GM21526 (cell line): ENCODE data around the gene GABRG3.
"Not testable (repeated sequence)": the region's sequence is repeated elsewhere in the genome, so short reads cannot be mapped to it uniquely, and the experiment has no call there.

ENCODE experiments used
- ATAC-seq: cut with Tn5 transposase; IDR thresholded peaks from one replicate; pipeline ENCODE4 v1.9.1; 2021; ENCODE audit warnings: moderate library complexity; ENCODE audit not compliant: unreplicated experiment, low FRiP score

The GABRG3 gene

DNA sequence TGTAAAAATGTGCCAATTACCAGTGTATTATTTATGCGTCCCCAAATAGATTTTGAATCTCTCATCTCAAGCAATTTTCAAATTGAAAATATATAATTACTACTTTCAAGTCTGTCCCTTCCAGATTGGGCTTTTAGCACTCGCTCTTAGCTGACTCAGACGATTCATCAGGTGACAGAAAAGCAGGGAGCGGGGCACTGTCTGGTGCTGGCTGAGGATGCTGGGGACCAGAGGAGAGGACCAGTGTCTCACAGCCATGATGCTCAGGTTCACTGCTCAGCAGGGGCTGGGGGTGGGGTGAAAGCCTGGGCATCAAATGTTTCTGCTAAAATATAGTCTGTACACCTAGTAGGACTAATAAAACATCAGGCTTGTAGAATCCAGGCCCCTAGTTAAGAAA, 199.9 kb downstream of the GABRG3 start:
- no peak for ATAC-seq

GRCh38 chr15:27172821-27173220, 201.8 kb downstream of the GABRG3 start:
- no peak for ATAC-seq

- ATAC-seq: no peak
Measured at GRCh38 chr15:27175472-27176153, 204.6 kb downstream of the GABRG3 start.

- no peak for ATAC-seq
Measured at GRCh38 chr15:27176785-27177406, 205.9 kb downstream of the GABRG3 start.

GRCh38 chr15:27179789-27180188, 208.8 kb downstream of the GABRG3 start:
- no peak for ATAC-seq

DNA sequence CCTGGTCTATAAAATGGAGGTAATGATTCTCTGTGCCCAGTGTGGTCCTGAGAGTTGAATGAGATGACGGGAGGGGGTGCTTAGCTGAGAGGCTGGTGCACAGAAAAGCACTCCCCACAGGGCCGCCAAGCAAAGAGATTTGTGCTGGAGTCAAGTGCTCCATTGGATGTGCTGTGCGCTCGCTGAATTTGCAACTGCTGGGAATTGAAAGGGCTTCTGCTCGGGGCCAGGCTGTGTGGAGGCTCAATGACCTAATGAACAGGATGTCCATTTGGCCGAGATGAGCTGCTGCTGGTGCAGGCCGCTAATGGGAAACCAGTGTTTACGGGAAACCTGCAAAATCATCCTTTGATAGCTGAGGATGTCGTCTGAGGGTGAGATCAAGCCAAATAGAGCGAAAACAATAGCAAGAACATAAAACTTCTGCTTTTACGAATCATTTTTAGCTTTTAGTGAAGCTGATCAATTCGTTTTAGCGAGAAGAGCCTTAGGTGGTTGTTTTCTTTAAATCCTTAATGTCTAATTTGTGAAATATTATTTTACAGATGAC, 211.7 kb downstream of the GABRG3 start:
- ATAC-seq: no peak

DNA sequence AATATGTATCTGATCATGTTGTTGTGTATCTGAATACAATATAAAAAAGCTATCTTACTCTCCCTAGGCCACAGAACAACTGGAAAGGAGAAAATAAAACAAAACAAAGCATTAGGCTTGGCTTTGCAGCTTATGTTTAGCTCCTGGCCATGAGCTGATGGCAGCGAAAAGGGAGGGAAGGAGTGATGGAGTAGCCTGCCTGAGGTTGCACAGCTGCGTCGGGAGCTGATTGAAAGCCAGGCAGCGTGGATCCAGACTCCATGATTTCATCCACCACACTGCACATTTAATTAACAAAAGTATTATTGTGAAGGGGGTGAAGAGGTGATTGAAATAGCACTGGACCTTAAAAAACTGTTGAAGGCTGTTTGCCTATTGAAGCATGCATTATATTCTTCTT, 212.2 kb downstream of the GABRG3 start:
- no peak for ATAC-seq

- not testable (repeated sequence) for ATAC-seq
Measured at GRCh38 chr15:27191515-27191914, 220.5 kb downstream of the GABRG3 start.

GRCh38 chr15:27196691-27197090, 225.7 kb downstream of the GABRG3 start:
- no peak for ATAC-seq

DNA sequence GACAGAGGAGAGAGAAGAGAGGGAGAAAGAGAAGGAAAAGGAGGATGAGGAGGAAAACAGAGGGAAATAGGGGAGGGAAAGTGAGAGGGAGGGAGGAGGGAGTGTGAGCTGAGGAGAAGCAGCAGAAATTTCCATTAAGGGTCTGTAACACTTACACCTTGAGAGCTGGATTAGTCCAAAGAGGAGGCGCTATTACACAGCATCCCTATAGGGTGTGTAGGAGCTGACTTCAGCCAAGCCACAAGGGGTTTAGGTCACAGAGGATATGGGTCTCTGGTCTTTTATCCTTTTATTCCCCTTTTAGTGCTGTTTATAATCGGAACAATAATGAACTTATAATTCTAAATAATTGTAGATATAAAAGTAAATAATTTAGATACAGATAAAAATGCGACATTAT, 230.4 kb downstream of the GABRG3 start:
- no peak for ATAC-seq

DNA sequence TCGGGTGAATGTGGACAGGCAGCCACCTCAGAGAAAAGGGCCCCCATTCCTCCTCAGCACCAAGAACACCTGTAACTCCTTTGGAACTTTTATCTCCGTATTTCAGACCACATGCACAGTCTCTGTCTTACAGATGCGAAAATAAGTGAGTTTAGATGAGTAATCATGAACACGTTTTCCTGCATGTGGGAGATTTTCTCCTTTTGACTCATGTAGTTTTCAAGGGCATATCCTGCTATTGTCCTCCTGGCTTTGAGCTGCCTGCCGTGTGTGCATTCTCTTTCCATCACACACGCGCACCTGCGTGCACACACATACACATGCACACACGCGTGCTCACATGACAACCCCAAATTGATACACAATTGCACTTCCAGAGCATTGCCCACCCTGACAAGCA, 239.2 kb downstream of the GABRG3 start:
- ATAC-seq: no peak

GRCh38 chr15:27214032-27214431, 243.1 kb downstream of the GABRG3 start:
- ATAC-seq: no peak

DNA sequence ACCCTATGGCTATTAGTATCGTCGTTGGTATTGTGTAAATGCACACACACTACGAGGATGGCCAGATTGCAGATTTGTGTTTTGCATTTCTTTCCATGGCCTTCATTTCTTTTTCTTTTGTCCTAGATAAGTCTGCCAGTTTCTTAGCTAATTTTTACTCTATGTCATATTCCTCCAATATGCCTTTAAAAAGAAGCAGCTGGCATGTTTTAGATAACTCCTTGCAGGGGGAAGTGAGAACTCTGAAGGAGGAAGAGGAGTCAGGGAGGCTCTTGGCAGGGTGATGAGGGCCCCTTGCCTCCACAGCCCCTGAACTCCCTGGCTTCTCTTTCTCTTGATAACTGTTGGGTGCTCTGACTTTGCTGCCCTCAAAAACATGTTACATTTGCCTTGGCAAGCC, 244.0 kb downstream of the GABRG3 start:
- ATAC-seq: no peak

GRCh38 chr15:27218426-27218825, 247.4 kb downstream of the GABRG3 start:
- no peak for ATAC-seq

GRCh38 chr15:27219636-27220035, 248.7 kb downstream of the GABRG3 start:
- no peak for ATAC-seq

- no peak for ATAC-seq
Measured at GRCh38 chr15:27220199-27220598, 249.2 kb downstream of the GABRG3 start.

DNA sequence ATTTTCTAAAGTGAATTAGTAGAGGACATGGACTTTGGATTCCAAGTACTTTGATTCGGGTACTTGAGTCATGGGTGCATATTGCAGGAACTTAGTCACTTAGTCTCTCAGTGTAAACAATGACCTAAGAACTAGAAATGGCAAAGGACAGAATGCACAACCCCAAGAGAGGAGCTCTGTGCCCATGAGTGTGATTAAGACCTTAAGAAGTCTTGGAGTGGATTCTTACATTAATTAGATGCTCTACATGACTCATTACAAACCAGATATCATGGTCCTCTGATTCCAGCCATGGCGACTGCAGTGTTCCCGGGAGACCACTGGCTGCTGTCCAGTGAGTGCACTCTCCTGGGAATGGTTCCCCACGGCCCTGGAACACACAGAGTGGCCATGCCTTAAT, 251.5 kb downstream of the GABRG3 start:
- no peak for ATAC-seq

DNA sequence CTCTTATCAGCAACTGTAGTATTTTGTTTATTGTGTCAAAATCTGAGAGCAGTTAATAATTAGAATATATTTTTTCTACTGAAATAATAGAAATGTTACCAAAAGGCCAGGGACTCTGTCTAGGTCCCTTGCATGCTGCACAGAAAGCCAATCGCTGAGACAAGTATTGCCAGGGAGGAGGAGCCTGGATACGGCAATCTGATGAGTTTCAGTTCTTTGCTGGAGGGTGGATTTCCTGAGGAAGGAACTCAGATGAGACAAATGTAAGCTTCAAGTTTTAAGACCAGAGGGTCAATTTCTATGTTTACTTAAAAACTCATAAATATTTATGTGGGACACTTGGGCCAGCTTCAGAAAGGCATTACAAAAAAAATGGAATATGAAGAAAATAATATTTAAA, 252.2 kb downstream of the GABRG3 start:
- no peak for ATAC-seq

DNA sequence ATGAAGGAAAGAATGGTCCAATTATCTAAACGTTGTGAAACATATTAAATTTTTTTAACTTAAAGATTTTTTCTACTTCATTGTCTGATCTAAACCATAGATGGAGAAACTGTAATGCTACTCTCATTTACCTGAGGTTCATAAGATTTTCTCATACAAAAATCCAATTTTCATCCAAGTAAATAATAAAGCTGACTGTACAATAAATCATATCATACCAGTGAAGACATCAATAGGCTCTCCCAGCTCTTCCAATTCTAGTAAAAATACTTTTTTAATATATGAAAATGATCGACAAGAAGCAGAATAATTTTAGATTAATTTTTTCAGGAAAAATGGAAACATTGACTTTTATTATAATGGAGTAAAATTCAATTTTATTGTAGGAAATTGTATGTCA, 260.8 kb downstream of the GABRG3 start:
- ATAC-seq: no peak

DNA sequence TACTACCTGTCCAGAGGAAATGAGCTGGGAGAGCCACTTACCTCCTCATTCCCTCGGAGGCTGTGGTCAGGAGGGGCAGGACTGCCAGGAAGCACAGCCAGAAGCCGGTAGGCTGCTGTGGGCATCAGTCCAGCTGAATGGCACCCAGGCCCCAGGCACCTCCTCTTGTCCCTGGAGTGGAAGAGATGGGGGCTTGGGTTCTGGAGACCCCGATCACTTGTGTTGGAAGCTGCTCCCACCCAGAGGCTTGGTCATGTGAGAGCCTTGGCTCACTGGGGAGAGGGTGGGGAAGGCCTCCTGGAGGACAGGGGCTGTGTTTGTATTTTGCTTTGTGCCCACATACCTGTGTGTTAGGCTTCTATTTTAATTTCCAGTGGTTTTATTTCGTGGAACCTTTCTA, 261.9 kb downstream of the GABRG3 start:
- ATAC-seq: no peak

GRCh38 chr15:27234593-27234992, 263.6 kb downstream of the GABRG3 start:
- no peak for ATAC-seq

- ATAC-seq: no peak
Measured at GRCh38 chr15:27235161-27235560, 264.2 kb downstream of the GABRG3 start.
